HG03135 (cell line): ENCODE measurements around the gene TNFRSF25.

Experiments used
- ATAC-seq: cut with Tn5 transposase; IDR thresholded peaks from one replicate; pipeline ENCODE4 v1.9.1; 2021; ENCODE audit warnings: mild to moderate bottlenecking, moderate library complexity; ENCODE audit not compliant: unreplicated experiment

The TNFRSF25 gene

DNA sequence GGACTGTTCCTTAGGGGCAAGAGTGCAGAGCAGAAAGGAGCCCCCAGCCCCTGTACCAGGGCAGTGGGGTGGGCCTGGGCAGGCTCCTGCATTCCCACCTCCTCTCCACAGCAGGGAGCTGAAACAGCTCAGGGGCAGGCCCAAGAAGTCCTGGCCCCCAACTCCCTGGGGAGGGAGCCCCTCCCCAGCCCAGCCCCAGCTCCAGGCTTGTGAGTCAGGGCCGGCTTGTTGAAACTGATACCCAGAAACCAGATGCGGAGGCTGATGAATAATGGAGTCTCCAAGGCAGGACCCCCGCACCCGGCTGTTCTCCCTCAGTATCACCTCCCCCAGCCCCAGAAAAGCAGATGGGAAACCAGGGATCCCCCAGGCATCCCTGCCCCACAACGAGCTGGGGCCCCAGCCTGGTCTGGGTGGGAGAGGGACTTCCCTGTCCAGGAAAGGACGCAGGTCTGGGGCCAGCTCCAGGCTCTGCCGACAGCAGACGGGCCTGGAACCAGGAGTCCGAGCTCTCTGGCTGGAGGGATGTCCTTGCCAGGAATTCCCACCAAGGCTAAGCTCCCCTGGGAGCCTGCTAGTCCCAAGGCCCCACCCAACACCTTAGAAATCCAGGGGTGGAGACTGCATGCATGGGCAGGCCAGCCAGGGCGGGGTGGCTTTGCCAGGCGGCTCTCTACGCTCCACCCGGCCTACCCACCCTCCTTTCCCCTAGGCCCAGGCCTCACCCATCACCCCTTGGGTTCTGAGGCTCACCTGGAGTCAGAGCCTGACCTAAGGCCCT lies 22.8 kb upstream of the TNFRSF25 start:
- no peak for ATAC-seq

DNA sequence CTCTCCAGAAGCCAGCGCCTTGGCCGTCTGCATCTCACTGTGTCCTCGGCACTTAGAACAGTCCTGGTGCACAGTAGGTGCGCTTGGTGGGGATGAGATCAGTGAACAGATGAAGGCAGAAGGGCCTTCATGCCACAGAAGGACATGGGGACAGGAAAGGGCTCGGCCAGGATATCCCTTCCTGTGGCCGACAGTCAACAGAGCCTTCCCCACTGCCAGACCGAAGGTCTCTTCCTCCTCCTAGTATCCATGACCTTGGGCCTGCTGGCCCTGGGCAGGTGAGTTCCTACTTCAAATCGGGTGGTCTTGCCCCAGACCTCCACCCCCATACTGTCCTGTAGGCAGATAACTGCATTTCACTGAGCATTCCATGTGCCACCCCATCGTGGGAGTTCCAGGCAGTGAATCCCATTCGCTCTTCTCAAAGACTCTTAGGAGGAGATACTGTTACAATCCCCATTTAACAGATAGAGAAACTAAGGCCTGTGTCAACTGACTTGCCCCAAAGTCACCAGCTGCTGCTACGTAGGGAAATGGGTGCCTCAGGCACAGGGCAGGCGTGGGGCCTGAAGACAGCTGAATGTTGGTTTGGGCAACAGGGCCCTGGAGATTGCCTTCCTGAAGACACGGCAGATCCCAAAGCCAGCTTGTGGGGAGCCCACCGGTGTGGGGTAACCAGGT lies 22.0 kb upstream of the TNFRSF25 start:
- ATAC-seq, result no peak

DNA sequence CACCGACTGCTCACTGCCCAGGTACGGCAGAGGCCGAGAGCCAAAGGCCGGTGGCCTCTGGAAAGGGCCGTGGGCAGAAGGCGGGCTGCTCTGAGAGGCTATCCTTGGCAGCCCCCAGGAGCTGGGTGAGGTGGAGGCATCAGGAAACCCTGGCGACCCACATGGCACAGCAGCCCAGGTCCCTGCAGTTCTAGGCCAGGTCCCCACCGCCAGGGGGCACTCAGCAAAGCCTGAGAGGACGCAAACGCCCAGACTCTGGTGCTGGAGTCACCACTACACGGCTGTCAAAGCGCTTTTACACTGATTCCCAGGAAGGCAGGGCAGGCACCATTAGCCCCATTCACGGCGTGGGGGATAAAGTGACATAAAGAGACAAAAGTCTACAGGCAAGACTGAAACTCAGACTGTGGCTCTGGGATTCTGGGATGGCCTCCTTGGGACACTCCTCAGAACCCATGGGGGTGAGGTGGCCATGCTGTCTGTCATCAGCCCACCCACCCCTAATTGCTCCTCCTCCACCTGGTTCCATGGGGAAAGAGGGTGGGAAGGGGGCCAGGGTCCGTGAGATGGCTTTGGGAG lies 20.5 kb upstream of the TNFRSF25 start:
- ATAC-seq, result no peak

DNA sequence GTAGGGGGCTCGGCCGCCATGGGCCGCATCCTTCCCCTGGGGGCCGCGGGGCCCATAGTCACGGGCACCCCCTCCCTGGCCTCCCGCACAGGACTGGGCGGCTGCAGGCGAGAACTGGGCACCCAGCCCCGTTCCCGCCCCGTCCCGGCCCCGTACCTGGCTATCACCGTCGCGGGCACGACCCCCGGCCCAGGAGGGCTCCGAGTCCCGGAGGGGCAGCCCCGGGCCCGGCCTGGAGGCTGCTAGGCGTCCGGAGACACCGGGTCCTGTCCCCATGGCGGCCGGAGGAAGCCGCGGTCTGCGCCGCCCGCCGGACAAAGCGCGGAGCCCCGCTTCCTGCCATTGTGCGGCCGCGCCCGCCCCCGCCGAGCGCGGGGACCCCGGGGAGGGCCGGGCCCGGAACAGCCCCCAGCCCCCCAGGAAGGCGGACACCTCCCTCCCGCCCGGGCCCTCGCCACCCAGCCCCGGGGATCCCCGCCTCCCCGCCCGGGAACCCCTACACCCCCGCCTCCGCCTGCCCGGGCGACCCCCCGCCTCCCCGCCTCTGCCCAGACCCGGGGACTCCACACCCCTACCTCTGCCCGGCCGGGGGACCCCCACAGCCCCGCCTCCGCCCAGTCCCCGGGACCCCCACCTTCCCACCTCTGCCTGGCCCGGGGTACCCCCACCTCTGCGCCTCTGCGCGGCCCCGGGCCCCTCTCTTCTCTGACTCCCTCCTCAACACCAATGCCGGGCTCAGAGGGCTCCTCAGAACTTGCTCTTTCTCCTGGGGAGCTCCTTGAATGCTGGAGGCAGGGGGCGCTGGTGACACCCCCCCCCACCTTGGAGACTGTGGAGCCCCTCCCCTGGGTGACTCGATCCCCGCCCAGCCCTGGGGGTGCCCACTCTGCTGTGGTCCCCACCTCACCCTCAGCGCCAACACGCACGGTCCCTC lies 19.5 kb upstream of the TNFRSF25 start:
- ATAC-seq, result no peak

DNA sequence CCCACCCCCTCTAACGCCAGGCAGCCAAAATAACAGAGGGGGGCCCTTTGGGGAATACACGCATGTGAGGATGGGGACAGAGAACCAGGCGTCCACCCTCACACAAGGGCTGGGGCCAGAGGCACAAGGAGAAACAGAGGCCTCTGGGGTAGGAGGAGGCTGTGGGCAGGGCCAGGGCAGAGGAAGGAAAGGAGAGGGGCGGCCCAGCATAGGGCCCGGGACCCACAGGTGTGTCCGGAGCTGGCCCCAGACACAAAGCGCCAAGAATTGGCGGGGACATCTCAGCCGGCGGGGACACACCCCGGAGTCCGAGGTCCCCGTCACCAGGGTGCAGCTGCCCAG lies 18.8 kb upstream of the TNFRSF25 start:
- ATAC-seq, result no peak

DNA sequence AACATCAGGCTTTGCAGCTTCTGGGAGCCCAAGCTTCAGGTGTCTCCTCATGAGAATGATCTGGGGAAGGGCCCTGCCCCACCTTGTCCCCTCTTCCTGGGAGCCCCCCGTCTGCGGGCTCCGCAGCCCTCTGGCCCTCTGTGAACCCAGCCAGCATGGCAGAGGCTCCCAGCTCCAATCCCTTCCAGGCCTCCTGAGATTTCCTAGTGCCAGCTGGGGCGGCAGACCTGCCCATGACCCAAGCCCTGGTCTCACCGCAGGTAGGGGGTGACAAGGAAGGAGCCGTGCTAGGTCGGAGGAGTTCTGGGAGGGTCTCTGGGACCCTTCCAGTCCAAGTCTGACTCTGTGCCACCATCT lies 17.8 kb upstream of the TNFRSF25 start:
- no peak for ATAC-seq

DNA sequence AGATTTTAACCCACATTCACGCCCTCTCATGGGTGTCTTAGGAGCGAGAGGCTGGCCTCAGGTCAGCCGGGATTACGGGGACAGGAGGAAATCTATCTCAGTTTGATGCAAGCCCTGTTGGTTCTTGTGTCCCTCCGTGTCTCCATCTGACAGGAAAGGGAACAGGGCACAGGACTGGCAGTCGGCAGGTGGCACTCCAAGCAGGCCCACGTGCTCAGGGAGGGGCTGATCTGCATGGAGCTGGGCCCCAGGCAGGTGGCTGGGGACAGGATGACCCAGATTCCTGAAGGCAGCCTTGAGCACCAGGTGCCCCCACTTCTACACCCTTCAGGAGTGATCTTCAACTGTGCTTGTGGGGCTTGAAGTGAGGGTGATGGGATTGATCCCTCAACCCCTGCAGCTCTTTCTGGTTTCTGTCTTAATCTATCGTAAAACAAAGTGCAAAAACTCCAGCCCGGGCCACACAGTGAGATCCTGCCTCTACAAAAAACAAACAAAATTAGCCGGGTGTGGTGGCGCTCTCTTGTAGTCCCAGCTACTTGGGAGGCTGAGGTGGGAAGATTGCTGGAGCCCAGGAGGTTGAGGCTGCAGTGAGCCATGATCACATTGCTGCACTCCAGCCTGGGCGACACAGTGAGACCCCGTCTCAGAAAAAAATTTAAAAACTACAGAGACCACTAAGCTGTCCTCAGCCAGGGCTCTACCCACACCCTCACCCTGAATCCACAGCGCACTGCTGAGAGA lies 17.2 kb upstream of the TNFRSF25 start:
- no peak for ATAC-seq

DNA sequence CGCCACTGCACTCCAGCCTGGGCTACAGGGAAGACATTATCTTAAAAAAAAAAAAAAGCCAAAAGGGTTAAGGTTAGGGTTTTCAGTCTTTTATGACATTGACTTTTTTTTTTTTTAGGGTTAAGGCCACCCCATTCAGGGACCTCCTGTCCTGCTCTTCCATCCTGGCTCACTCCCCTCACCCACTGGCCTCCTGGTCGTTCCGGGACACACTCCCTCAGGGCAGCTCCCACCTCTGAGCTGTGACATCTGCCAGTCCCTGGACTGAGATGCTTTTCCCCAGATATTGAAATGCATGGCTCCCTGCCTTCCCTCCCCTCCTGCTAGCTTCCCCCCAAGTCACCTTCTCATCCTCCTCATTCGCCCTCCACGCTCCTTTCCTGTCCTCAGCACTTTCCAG lies 15.8 kb upstream of the TNFRSF25 start:
- no peak for ATAC-seq

DNA sequence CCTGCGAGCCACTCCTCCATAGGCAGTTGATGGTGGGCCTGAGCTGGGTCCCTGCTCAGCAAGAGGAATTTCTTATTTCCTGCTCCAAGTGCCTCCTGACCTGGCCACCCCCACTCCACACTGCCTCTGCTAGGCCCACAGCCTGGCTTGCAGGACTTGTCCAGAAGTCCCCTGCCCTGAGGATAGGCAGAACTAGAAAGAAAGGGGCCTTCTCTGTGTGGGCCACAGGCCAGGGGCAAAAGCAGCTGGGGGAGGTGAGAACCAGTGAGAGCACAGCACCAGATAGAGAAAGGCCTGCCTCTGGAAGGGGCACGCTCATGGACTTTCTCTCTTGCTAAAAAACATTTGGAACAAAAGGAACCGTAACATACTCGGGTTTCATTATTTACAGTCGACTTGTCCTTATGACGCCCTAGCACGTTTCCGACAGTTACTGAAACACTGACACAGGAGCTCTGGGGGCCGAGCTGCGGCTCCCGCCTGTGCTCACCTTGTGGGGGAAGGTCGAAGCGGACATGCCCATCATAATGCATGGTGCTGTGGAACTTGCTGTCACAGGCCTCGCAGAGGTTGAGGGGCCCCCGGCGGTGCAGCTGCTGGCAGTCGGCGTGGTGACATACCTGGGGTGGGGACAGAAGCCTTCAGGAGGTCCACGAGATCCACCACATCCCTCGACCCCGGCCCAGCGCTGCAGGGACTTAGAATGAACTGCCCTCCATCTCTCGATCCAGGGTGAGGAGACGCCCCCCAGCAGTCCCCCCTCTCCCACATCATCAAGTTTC lies 11.3 kb upstream of the TNFRSF25 start:
- no peak for ATAC-seq

DNA sequence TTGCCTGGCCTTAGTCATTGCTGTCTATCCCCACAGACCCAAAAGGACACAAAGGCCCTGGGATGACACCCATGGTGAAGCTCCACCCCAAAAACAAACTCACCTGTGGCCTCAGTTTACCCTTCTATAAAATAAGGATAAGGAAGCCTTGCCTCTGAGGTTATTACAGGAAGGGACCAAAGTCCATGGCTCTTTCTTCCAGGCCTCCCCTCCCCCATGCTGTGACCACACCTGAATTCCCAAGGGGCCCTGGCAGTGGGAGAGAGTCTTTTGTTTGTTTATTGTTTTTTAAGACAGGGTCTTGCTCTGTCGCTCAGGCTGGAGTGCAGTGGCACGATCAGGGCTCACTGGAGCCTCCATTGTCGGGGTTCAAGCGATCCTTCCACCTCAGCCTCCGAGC lies 10.5 kb upstream of the TNFRSF25 start:
- no peak for ATAC-seq

DNA sequence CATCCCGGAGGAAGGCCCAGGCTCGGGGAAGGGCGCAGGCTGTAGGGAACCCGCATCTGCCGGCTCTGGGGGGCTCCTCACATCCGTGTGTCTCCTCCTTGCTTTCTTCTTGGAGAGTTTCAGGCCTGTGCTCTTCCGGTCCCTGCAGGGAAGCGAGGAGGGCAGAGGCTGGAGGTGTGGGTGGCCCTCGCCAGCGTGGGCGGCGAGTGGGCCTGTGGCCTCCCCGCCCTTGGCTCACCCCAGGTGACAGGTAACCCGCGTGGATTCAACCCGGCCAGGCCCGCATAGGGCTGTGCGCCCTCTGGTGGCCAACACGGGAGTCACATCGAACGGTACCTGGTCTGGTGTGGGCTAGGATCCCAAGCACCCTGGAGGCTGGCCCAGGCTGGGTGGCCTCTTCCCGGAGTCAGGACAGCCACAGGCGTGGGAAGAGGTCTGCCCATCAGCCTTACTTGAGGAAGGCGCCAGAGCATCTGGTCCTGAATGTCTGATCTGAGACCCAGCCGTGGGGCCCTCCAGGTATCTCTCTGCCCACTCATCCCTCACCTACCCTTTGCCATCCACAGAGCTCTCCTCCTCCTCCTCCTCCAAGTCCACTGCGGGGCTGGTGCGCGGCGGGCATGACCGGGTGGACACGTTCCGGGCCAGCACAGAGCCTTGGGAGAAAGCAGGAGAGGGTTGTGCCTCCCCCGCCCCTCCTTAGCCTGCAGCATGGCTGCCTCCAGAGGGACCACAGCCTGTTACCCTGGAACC lies 9.6 kb upstream of the TNFRSF25 start:
- peak; percentile 63 for ATAC-seq

DNA sequence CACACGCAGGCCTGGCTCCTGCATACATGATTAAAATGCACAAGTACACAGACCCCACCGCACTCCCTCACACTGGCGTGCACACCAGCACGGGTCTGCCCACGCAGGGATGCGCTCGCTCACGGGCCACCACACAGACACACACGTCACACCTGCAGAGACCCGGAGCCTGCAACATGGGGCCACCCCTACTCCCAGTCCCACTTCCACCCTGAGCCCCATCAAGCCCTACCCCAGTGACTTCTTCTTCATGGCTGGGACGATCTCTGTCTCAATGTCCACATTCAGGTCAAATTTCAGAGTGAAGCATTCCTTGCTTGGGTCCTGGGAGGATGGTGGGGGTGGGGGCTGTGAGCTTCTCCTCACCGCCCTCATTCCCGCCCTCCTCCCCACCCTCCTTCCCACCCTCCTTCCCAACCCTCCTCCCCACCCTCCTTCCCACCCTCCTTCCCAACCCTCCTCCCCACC lies 8.9 kb upstream of the TNFRSF25 start:
- no peak for ATAC-seq

DNA sequence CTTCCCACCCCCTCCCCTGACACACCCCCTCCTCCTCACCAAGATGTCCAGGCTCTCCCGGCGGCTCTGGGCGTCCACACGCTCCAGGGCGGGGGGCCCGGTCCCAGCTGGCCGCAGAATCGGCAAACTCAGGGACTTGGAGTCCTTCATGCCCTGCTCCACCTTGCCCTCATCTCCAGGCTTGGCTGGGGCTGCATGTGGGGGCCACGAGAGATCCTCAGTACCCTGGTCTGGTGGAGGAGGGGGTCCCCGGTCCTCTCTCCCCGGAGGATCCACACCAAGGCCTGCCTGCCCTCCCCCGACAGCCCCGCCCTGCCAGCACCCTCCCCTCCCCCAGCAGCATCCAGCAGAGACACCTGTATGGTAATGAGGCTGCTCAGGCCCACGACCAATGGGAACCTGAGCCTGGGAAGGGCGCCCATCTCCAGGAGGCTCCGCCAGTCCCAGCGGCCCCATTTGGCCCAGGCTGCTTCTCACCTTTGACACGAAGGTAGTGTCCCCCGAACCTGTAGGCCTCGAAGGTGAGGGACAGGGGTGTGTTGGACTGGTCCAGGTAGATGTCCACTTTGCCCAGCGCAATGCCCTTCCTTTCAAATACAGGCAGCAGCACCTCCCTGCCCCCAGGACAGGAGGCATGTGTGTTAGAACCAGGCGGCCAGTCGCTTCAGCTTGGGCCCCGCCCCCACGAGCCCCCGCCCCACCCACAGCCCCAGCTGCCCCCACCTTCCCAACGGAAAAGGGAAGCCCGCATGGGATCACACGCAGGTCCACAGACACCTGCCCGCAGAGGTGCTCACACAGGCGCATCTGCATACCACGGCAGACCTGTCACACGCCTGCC lies 8.2 kb upstream of the TNFRSF25 start:
- ATAC-seq, result no peak

DNA sequence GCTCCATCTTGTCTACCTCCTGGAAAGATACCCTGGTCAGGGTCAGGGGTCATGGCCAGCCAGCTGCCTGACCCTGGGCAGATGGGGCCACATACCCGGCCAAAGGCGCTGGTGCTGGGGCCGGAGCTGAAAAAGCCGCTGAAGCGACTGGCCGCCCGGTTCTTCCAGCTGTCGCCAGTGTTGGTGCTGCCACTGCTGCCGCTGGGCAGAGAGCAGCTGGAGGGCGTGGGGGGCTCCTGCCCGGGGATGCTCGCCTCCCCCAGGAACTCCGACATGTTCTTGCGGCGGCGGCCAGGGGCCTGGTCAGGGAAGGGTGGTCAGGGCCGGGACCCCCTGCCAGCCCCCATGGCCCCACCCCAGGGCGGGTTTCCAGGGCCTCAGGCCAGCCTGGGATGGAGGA lies 7.2 kb upstream of the TNFRSF25 start:
- ATAC-seq, result no peak

DNA sequence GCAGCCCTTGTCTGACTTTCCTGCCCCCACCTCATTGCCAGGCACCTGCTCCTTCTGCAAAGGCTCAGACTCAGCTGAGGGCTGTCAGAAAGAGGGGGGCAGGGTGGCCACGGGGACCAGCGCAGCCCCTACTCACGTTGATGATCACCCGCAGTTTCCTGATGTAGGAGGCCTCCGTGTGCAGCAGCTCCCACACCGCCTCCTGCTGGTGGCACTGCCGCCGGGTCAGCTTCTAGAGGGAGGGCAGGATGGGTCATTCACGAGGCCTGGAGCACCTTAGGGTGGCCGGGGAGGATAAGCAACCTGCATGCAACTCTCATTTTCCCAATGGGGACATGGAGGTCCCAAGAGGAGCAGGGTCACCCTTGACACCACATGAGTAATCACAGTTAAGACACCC lies 6.4 kb upstream of the TNFRSF25 start:
- ATAC-seq, result no peak

DNA sequence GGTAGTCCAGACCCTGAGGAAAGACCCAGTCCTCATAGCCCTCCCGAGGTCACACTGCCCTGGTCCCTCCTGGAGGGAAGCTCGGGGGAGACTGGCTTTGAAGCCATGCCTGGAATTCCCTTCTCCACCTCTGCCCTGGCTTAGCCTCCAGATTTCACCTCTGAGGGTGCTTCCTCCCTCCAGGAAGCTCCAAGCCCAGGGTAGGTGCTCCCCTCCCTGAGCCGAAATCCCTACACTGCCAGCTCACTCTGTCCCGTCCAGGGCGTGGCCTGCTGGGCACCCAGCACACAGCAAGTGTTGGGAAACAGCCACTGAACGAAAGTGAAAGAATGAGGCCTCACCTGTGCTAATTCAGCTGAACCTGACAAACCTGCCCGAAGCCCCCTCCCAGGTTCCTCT lies 6.0 kb upstream of the TNFRSF25 start:
- no peak for ATAC-seq

DNA sequence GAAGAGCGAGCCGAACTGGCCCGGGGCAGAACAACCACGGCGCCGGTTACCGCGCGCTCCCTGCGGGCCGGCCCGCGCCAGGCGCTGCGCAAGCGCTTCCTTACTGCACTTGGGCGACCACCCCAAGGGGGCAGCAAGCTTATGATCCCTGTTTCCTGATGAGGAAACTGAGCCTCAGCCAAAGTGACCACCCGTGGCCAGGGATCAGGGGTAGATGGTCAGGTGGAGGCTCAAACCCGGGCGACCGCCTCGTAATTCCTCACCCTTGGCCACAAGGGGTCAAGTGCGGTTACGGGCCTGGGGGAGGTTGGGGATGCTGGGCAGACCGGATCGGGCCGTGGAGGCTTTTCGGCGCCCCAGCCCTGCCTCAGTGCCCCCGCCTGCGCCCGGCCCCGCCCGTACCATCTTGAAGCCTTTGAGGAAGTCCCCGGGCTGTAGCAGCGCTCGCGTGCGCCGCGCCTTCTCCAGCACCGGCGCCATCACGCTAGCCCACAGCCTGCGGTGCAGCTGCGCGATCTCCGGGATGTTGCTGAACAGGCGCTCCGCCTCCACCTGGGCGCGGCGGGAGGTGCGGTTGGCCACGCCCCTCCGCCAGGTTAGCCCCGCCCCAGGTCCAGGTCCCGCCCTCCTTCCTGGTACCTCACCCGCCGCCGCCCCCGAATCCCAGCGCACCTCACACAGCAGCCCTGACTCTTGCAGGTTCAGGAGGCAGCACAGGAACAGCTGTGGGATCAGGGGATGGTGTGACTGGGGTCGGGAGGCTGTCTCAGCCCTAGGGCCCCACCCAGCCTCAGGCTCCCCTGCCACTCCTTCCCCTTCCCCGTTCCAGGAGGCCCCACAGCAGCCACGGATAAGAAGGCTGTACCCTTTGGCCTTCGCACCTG lies 5.4 kb upstream of the TNFRSF25 start:
- ATAC-seq, result no peak
